Measurements from ENCODE around the gene C1orf50. TPM values are rescaled to one million over a fixed set of nuclear protein-coding genes. Genes with fewer than 3 reads are reported as not detected.
"Not testable (repeated sequence)": the region's sequence is repeated elsewhere in the genome, so short reads cannot be mapped to it uniquely, and the experiment has no call there.

Gene C1orf50
- total and polyA plus RNA-seq, 2 experiments from 2014 or later: 2.7 to 8.1 TPM

DNA sequence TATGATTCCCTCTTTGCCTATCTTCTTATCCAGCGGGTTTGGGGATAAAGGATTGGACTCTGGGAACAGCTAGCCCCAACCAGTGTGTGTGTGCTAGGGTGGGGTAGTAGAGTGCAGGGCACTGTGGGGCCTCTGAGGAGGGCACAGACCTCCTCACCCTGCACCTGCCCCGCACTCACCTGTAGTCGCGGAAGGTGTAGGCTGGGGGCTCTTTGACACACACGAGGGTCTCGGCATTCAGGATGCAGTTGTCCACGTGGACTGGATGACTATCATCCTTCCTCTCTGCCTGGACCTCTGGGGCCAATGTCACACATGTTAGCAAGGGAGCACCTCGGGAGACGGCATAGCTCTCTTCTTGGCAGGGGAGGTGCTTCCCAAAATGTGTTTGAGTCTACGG lies 19.0 kb upstream of the C1orf50 start:
- in situ Hi-C loops (cut with MboI): no loop called here

GRCh38 chr1:42748461-42749410 lies 18.3 kb upstream of the C1orf50 start:
- DNase-seq: no peak
- H3K4me1 ChIP-seq (ENCODE audit: insufficient read depth): peaks cover 11% of the 10 kb centered on the region
- no peaks in the 10 kb centered on the region for H4K20me1 ChIP-seq (ENCODE audit: insufficient read depth)
- no peaks in the 10 kb centered on the region for H3K27me3 ChIP-seq (replicated peaks; ENCODE audit: insufficient read depth)
- H3K9ac ChIP-seq: no peak overlapping the region
- H3K27ac ChIP-seq: no peak overlapping the region
- in situ Hi-C loops (cut with MboI): no loop called here
- H3K4me2 ChIP-seq (ENCODE audit: unreplicated experiment): no peak overlapping the region
- peaks cover 27% of the 10 kb centered on the region for H3K36me3 ChIP-seq (ENCODE audit: low read depth)
- TF ChIP-seq EZH2phosphoT487 (IDR thresholded peaks at IDR 0.05; ENCODE audit: insufficient read depth, low read depth) (no peak), EZH2 (IDR thresholded peaks at IDR 0.05; ENCODE audit: insufficient read depth, poor library complexity, severe bottlenecking) (no peak)
- no peak overlapping the region for H3K4me3 ChIP-seq
- no peaks in the 10 kb centered on the region for H3K9me2 ChIP-seq (ENCODE audit: insufficient read depth)
- H2AFZ ChIP-seq: no peak overlapping the region
- H3K79me2 ChIP-seq (ENCODE audit: insufficient read depth): peaks cover 7% of the 10 kb centered on the region; the same call in 1 of the 2 replicates
- H3K9me3 ChIP-seq (ENCODE audit: low read depth): no peaks in the 10 kb centered on the region
- peaks cover 19% of the 10 kb centered on the region for H3F3A ChIP-seq (ENCODE audit: insufficient read depth)
- WGBS, 2 experiments (ENCODE audit: low coverage in 1 of 2, low lambda C conversion rate in 2 of 2, missing lambda C conversion rate in 2 of 2): 90% methylated on average over 13 to 14 of the region's 14 CpGs

More for the DNA sequence above, 19.0 kb upstream of the C1orf50 start:
- WGBS, 2 experiments (ENCODE audit: low coverage in 1 of 2, low lambda C conversion rate in 2 of 2, missing lambda C conversion rate in 2 of 2): 76 to 80% methylated on average over 10 of the region's 10 CpGs
- no peaks in the 10 kb centered on the region for H3K9me3 ChIP-seq (ENCODE audit: low read depth)
- no peak overlapping the region for H2AFZ ChIP-seq
- H3K9ac ChIP-seq: no peak overlapping the region
- no peak overlapping the region for H3K4me2 ChIP-seq (ENCODE audit: unreplicated experiment)
- no peak for DNase-seq
- peaks cover 4% of the 10 kb centered on the region; the same call in 1 of the 2 replicates for H3K4me1 ChIP-seq (ENCODE audit: insufficient read depth)
- TF ChIP-seq EZH2phosphoT487 (IDR thresholded peaks at IDR 0.05; ENCODE audit: insufficient read depth, low read depth): no peak
- no peak for TF ChIP-seq EZH2 (IDR thresholded peaks at IDR 0.05; ENCODE audit: insufficient read depth, poor library complexity, severe bottlenecking)
- H3K4me3 ChIP-seq: no peak overlapping the region
- peaks cover 7% of the 10 kb centered on the region; the same call in 1 of the 2 replicates for H3K79me2 ChIP-seq (ENCODE audit: insufficient read depth)
- H3K27ac ChIP-seq: no peak overlapping the region
- H3K9me2 ChIP-seq (ENCODE audit: insufficient read depth): no peaks in the 10 kb centered on the region
- no peaks in the 10 kb centered on the region for H3K27me3 ChIP-seq (replicated peaks; ENCODE audit: insufficient read depth)
- H3K36me3 ChIP-seq (ENCODE audit: low read depth): peaks cover 27% of the 10 kb centered on the region
- H4K20me1 ChIP-seq (ENCODE audit: insufficient read depth): no peaks in the 10 kb centered on the region
- H3F3A ChIP-seq (ENCODE audit: insufficient read depth): peaks cover 15% of the 10 kb centered on the region

DNA sequence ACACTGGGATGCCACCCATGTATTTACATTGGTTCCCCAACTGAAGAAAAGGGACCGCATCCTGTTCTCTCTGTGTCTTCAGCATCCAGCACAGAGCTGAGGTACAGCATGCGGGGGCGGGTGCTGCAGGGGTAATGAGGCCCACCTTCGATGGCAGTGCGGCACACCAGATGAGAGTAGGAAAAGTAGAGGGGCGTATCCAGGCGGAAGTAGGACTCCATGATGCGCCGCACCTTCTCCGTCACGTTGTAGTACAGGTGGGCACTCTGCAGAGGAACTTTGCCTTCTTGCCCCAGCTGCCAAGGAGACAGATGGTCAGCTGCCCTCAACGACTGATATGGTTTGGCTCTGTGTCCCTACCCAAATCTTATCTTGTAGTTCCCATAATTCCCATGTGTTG lies 17.0 kb upstream of the C1orf50 start:
- H3K27ac ChIP-seq: no peak overlapping the region
- no peak overlapping the region for H3K4me2 ChIP-seq (ENCODE audit: unreplicated experiment)
- peaks cover 7% of the 10 kb centered on the region for H3K79me2 ChIP-seq (ENCODE audit: insufficient read depth)
- no peak overlapping the region for H3K9ac ChIP-seq
- H3K36me3 ChIP-seq (ENCODE audit: low read depth): peaks cover 29% of the 10 kb centered on the region
- DNase-seq: no peak
- peaks cover 11% of the 10 kb centered on the region for H3K4me1 ChIP-seq (ENCODE audit: insufficient read depth)
- no peaks in the 10 kb centered on the region for H3K9me2 ChIP-seq (ENCODE audit: insufficient read depth)
- H3F3A ChIP-seq (ENCODE audit: insufficient read depth): peaks cover 6% of the 10 kb centered on the region; the same call in 1 of the 2 replicates
- in situ Hi-C loops (cut with MboI): no loop called here
- 95% methylated on average over 12 of the region's 12 CpGs for WGBS, 2 experiments (ENCODE audit: low coverage in 1 of 2, low lambda C conversion rate in 2 of 2, missing lambda C conversion rate in 2 of 2)
- no peak overlapping the region for H2AFZ ChIP-seq
- no peaks in the 10 kb centered on the region for H3K9me3 ChIP-seq (ENCODE audit: low read depth)
- no peak for TF ChIP-seq EZH2 (IDR thresholded peaks at IDR 0.05; ENCODE audit: insufficient read depth, poor library complexity, severe bottlenecking)
- TF ChIP-seq EZH2phosphoT487 (IDR thresholded peaks at IDR 0.05; ENCODE audit: insufficient read depth, low read depth): no peak
- H3K27me3 ChIP-seq (replicated peaks; ENCODE audit: insufficient read depth): no peaks in the 10 kb centered on the region
- no peak overlapping the region for H3K4me3 ChIP-seq
- no peaks in the 10 kb centered on the region for H4K20me1 ChIP-seq (ENCODE audit: insufficient read depth)

GRCh38 chr1:42751511-42752070 lies 15.5 kb upstream of the C1orf50 start:
- DNase-seq; H3K4me2 ChIP-seq (ENCODE audit: unreplicated experiment); H2AFZ ChIP-seq; in situ Hi-C loops (cut with MboI); H3K9ac ChIP-seq; H3K27ac ChIP-seq; H3K9me3 ChIP-seq (ENCODE audit: low read depth); H3K27me3 ChIP-seq (replicated peaks; ENCODE audit: insufficient read depth); H3K4me3 ChIP-seq; H4K20me1 ChIP-seq (ENCODE audit: insufficient read depth); H3K9me2 ChIP-seq (ENCODE audit: insufficient read depth): not testable (repeated sequence)
- 90 to 100% methylated on average over 5 to 8 of the region's 8 CpGs for WGBS, 2 experiments (ENCODE audit: low coverage in 1 of 2, low lambda C conversion rate in 2 of 2, missing lambda C conversion rate in 2 of 2)
- Histone ChIP-seq H3K36me3 (ENCODE audit: low read depth) (peaks cover 37% of the 10 kb centered on the region), H3F3A (ENCODE audit: insufficient read depth) (peaks cover 15% of the 10 kb centered on the region; the same call in 1 of the 2 replicates), H3K79me2 (ENCODE audit: insufficient read depth) (peaks cover 12% of the 10 kb centered on the region), H3K4me1 (ENCODE audit: insufficient read depth) (peaks cover 11% of the 10 kb centered on the region)
